IPS-15b (cell line): ENCODE results near the gene IL15.
"Not testable (repeated sequence)": the region's sequence is repeated elsewhere in the genome, so short reads cannot be mapped to it uniquely, and the experiment has no call there.

Source experiments
- H3K27me3 ChIP-seq: one replicate; pipeline ENCODE4 v1.6.1; 2013; ENCODE audit warnings: low read length; ENCODE audit not compliant: control insufficient read depth, insufficient read depth
- H3K36me3 ChIP-seq: one replicate; pipeline ENCODE4 v1.6.1; 2013; ENCODE audit warnings: low read length; ENCODE audit not compliant: control insufficient read depth, insufficient read depth
- H3K4me1 ChIP-seq: one replicate; pipeline ENCODE4 v1.6.1; 2013; ENCODE audit warnings: mild to moderate bottlenecking, low read length; ENCODE audit not compliant: control insufficient read depth, insufficient read depth
- H3K4me3 ChIP-seq: one replicate; pipeline ENCODE4 v1.5.1; 2013; ENCODE audit warnings: low read depth, low read length
- H3K9ac ChIP-seq: one replicate; pipeline ENCODE4 v1.6.1; 2013; ENCODE audit warnings: low read depth, mild to moderate bottlenecking, low read length
- H3K9me3 ChIP-seq: one replicate; pipeline ENCODE4 v1.6.1; 2013; ENCODE audit warnings: mild to moderate bottlenecking, low read length; ENCODE audit not compliant: control insufficient read depth, insufficient read depth

The IL15 gene

DNA sequence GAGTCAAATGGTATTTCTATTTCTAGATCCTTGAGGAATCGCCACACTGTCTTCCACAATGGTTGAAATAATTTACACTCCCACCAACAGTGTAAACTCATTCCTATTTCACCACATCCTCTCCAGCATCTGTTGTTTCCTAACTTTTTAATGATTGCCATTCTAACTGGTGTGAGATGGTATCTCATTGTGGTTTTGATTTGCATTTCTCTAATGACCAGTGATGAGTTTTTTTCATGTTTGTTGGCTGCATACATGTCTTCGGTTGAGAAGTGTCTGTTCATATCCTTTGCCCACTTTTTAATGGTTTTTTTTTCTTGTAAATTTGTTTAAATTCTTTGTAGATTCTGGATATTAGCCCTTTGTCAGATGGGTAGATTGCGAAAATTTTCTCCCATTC, 115.4 kb downstream of the IL15 start:
- not testable (repeated sequence) for H3K9me3 ChIP-seq, H3K4me1 ChIP-seq, H3K9ac ChIP-seq, H3K4me3 ChIP-seq, H3K36me3 ChIP-seq, H3K27me3 ChIP-seq

DNA sequence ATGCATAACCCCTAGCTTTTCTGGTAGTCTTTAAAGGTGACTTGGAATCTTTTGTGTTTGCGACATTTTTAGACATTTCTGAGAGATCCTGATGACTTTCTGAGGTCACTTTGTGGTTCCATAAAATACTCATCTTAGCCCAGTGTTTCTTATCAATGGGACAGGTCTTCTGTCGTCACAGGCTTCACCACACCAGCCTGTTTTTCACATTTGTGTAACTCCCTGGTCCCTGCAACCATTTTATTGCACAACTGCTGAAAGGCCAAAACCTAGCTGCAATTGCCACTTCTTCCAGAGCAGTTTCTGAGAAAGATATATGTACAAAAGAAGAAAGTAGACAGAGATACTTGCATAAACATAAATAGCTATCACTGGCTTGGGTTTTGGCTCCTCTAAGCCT, 120.9 kb downstream of the IL15 start:
- no peaks in the 10 kb centered on the region for H3K36me3 ChIP-seq
- H3K27me3 ChIP-seq = no peaks in the 10 kb centered on the region
- H3K9ac ChIP-seq = no peak overlapping the region
- H3K9me3 ChIP-seq = no peaks in the 10 kb centered on the region
- no peak overlapping the region for H3K4me3 ChIP-seq
- no peaks in the 10 kb centered on the region for H3K4me1 ChIP-seq

DNA sequence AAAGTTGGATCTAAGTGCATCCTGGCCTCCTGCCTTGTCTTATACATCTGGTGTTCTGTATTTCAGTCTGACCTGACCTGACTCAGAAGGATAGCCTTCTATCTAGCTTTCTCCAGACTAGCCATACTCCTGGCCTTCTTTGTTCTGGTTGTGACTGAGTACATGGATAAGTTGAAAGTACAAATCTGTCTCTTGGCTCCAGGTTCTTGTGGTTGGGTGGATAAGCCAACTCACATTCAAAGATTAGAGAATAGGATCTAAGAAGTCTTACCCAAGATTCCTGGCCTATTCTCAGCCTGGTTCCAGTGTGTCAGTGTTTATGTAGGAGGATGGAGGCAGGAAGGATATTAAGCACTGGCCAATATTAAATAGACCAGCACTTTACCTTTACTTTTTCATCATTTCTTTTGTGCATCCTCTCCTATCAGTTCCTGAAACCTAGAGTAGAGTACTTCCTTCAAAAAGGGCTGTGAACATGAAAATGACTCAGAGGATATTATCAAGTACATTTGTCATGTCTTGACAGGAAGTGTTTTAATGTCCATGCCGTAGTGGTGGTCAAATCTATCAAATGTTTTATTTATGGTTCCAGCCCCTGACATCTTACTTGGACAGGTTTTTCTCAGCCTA, 123.5 kb downstream of the IL15 start:
- Histone ChIP-seq H3K9ac (no peak overlapping the region), H3K4me3 (no peak overlapping the region), H3K36me3 (no peaks in the 10 kb centered on the region), H3K4me1 (no peaks in the 10 kb centered on the region), H3K27me3 (no peaks in the 10 kb centered on the region), H3K9me3 (no peaks in the 10 kb centered on the region)

DNA sequence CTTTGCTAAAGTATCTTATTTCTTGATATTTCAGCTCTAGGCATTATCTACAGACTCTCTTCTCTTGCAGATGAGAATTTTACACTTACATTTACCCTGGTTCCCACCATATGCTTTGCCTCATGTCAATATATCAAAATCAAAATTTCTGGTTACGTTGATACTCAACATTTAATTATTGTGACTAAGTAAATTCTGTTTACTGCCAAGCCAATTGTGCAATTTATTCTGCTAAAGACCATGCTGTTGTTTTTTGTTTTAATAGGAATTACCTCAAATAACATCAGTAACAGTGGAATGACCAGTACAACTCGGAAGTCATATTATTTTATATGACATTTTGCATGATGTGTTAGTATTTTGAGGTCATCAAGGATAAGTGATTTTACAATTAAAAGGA, 125.5 kb downstream of the IL15 start:
- no peaks in the 10 kb centered on the region for H3K9me3 ChIP-seq
- no peaks in the 10 kb centered on the region for H3K4me1 ChIP-seq
- no peaks in the 10 kb centered on the region for H3K27me3 ChIP-seq

DNA sequence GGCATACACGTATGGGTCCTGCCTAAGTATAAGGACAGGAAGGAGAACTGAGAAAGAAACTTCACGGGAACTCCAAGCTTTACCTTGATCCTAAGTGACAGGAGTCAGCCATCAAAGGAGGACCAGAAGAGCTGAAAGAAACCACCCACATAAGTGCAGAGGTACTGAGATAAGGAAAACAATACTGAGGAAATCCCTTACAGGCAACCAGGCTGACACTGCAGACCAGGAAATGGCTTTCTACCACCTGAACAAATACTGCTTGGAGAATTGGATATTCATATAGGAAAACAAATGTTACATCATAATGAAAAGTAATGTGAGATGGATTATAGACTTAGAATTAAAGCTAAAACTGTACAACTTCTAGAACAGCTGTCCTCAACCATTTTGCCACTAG, 127.0 kb downstream of the IL15 start:
- Histone ChIP-seq H3K27me3 (no peaks in the 10 kb centered on the region), H3K9ac (no peak overlapping the region), H3K4me3 (no peak overlapping the region), H3K36me3 (no peaks in the 10 kb centered on the region), H3K4me1 (no peaks in the 10 kb centered on the region), H3K9me3 (no peaks in the 10 kb centered on the region)

More for the DNA sequence above, 125.5 kb downstream of the IL15 start:
- no peaks in the 10 kb centered on the region for H3K36me3 ChIP-seq
- no peak overlapping the region for H3K9ac ChIP-seq
- no peak overlapping the region for H3K4me3 ChIP-seq

DNA sequence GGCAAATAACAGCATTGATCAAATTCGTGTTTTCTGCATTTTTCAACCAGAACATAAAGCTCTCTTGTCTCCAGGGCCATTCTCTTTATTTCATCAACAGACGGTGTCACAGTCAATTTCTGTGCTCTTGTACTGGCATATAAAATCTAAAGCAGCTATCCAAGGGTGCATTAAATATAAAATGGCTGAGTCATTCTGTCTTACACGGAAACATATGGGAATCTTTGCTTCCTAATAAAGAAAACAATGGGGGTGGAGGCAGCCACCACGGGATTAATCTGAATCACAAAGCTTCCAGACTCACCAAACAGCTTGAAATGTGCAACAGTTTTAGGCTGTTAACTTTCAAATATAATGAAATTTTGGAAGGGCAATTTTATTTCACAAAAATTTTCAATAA, 132.6 kb downstream of the IL15 start:
- Histone ChIP-seq H3K9me3 (no peaks in the 10 kb centered on the region), H3K4me3 (no peak overlapping the region)

DNA sequence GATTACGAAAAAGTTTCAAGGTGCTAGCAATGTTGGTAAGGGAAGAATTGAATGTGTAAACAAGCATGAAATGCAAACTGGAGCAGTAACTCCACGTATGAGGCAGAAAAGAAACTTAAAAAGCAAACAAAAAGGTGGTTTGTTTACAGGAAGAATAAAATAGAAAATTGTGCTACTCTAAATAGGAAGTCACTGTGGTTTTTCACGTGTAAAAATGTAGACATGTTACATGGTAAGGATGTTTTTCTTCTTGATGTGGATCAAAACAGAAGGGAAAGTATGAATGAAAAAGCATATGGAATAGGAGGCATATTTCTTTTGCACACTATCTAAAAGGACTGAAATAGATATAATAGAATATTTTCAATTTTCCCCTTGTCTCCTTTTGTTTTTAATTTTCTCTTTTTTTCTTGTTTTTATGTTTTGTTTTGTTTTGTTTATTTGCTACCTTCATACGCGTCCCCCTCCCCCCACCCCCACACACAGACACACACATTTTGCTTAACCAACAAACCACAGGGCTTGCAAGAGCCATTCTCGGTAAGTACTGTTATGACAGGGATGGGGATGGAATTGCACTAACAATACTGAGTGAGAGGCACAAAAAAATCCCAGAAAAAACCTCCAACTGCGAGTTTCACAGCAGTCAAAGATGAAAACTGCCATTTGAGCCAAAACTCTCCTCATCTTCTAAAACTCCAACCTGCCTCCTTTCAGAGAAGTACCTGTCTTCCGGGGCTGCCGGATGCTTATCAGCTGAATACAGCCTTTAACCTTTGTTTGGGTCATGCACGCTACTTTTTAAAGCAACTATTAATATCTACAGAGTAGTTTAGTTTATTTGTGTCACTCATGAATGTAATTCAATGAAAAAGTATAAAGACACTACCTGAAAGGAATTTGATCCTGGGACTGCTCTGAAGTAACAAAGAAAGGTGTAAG, 135.8 kb downstream of the IL15 start:
- H3K9me3 ChIP-seq = no peaks in the 10 kb centered on the region
- no peak overlapping the region for H3K9ac ChIP-seq
- H3K4me1 ChIP-seq = peaks cover 4% of the 10 kb centered on the region
- no peaks in the 10 kb centered on the region for H3K27me3 ChIP-seq
- H3K36me3 ChIP-seq = no peaks in the 10 kb centered on the region
- H3K4me3 ChIP-seq = no peak overlapping the region

More for the DNA sequence above, 132.6 kb downstream of the IL15 start:
- Histone ChIP-seq H3K36me3 (no peaks in the 10 kb centered on the region), H3K9ac (no peak overlapping the region), H3K27me3 (no peaks in the 10 kb centered on the region), H3K4me1 (peaks cover 4% of the 10 kb centered on the region)

DNA sequence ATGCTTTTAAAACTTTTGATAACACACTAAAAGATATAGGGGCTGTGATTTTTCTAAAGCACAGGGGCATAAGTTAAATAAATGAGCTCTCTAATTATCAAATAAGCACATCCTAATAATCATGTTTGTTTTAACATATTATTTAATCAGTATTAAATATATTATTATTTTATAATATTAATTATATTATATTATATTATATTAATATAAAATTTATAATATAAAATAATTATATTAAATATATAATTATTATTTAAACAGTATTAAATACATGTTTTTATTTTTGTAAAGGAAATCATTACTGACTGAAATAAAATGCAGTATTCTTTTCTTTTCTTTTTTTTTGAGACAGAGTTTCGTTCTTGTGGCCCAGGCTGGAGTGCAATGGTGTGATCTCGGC, 136.5 kb downstream of the IL15 start:
- H3K4me1 ChIP-seq = peaks cover 4% of the 10 kb centered on the region
- H3K36me3 ChIP-seq = no peaks in the 10 kb centered on the region
- H3K9ac ChIP-seq = no peak overlapping the region

DNA sequence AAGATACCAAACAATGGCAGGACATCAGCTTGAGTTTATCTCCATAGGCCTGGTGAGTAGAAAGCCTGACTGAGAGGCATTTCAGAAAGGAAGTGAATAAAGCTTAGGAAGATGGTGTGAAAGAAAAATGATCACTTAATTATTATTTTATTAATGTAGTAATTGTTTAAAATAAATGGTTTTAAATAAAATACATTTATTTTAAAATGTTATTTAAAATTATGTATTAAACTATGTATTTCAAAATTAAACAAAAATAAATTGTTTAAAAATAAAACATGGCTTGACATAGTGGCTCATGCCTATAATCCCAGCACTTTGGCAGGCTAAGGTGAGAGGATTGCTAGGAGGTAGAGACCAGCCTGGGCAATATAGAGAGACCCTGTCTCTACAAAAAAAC, 145.8 kb downstream of the IL15 start:
- Histone ChIP-seq H3K4me1 (no peaks in the 10 kb centered on the region), H3K9ac (no peak overlapping the region), H3K9me3 (no peaks in the 10 kb centered on the region), H3K27me3 (no peaks in the 10 kb centered on the region), H3K36me3 (no peaks in the 10 kb centered on the region), H3K4me3 (no peak overlapping the region)

More for the DNA sequence above, 136.5 kb downstream of the IL15 start:
- no peak overlapping the region for H3K4me3 ChIP-seq
- H3K9me3 ChIP-seq = no peaks in the 10 kb centered on the region
- H3K27me3 ChIP-seq = no peaks in the 10 kb centered on the region
